ENCODE data around the gene SNRPA.

- TF ChIP-seq POLR2AphosphoS5 (IDR thresholded peaks at IDR 0.05; ENCODE audit: low read depth, low read length) (no peak; the same call in 1 of the 2 replicates), POLR2A (IDR thresholded peaks at IDR 0.05; ENCODE audit: low read depth, low read length) (peak; percentile 85), TAF1 (IDR thresholded peaks at IDR 0.05; ENCODE audit: borderline replicate concordance, low read depth, low read length) (peak; percentile 17; the same call in 1 of the 2 replicates)
Measured at GRCh38 chr19:40777937-40778705, 27.1 kb downstream of the SNRPA start, which contains the start of gene RAB4B.
